Measurements from ENCODE around the gene ESYT1. TPM values are rescaled to one million over a fixed set of nuclear protein-coding genes. Genes with fewer than 3 reads are reported as not detected.

ESYT1 gene
- total RNA-seq, 1 experiment from 2014 or later: 111 TPM

DNA sequence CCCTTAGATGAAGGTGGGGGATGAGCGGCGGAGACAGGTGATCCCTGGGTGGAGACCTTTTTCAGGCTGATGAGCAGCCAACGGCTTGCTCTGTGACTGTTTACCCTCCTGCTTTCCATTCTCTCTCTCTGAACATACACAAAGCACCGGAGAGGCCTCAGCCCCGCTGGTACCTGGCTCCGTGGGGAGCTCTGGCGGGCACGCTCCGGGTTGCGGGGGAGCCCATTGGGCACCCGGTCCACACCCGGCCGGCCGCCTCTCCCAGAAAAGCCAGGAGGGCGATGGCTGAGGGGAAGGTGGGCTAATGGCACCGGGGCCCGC is 60.7 kb downstream of the ESYT1 start:
- peaks cover 12% of the 10 kb centered on the region for H3K23me2 ChIP-seq (ENCODE audit: insufficient read length, low read depth, low read length, poor library complexity, severe bottlenecking)
- peak overlapping the region; percentile 91 to 98 for H3K4me3 Mint-ChIP-seq
- H4K91ac ChIP-seq (ENCODE audit: insufficient read length, low read depth, low read length): no peak overlapping the region
- no peak overlapping the region for H2BK20ac ChIP-seq (ENCODE audit: low read depth, low read length, poor library complexity, severe bottlenecking)
- H3K4me1 Mint-ChIP-seq: peaks cover 24 to 27% of the 10 kb centered on the region in 2 experiments
- 0 out of 5 replicates have a peak, but pooled peaks cover 0 to 3% of the 10 kb centered on the region in 2 experiments for H3K9me3 Mint-ChIP-seq
- peak overlapping the region; percentile 82 to 97 (median 94); a peak in 6 of 7 replicates for H3K27ac Mint-ChIP-seq
- H3K4me2 ChIP-seq (ENCODE audit: insufficient read depth, insufficient read length, low read length): peak overlapping the region; percentile 79
- peaks cover 8% of the 10 kb centered on the region; the same call in 1 of the 2 replicates for H3K79me2 ChIP-seq (ENCODE audit: insufficient read depth, low read length)
- no peak overlapping the region for H3K27ac ChIP-seq (ENCODE audit: insufficient read length, low read depth, low read length)
- DNase-seq: peak; percentile 43
- no peak overlapping the region for H2AK5ac ChIP-seq (ENCODE audit: insufficient read length, low read length)
- no peak overlapping the region for H3K18ac ChIP-seq (ENCODE audit: insufficient read length, low read depth, low read length)
- 0 out of 2 replicates have a peak overlapping the region, but pooled peaks have one; percentile 6 for H3K14ac ChIP-seq (ENCODE audit: insufficient read depth, low read length)
- no CpG with 5 or more reads among the region's 17 CpGs for WGBS (ENCODE audit: extremely low coverage, insufficient read length, low lambda C conversion rate)
- H3K23ac ChIP-seq (ENCODE audit: insufficient read length, low read depth, low read length): no peak overlapping the region
- no peak overlapping the region for H2BK5ac ChIP-seq (ENCODE audit: insufficient read length, low read length)
- H3K9ac ChIP-seq (ENCODE audit: extremely low read depth, insufficient read length, low read length): peak overlapping the region; percentile 56
- H3K36me3 Mint-ChIP-seq (ENCODE audit: insufficient read depth in 1 of 3, low read depth in 3 of 3): peaks cover 35 to 52% (median 44%) of the 10 kb centered on the region in 3 experiments; a peak in 6 of 7 replicates
- no peak overlapping the region for H2AFZ ChIP-seq (ENCODE audit: low read length)
- no peaks in the 10 kb centered on the region for H4K20me1 ChIP-seq (ENCODE audit: control insufficient read depth, insufficient read depth, insufficient read length)
- H4K5ac ChIP-seq (ENCODE audit: insufficient read length, low read depth, low read length): no peak overlapping the region
- no peak overlapping the region for H3K56ac ChIP-seq (ENCODE audit: insufficient read length, low read depth, low read length)
- TF ChIP-seq, protein P1, sequence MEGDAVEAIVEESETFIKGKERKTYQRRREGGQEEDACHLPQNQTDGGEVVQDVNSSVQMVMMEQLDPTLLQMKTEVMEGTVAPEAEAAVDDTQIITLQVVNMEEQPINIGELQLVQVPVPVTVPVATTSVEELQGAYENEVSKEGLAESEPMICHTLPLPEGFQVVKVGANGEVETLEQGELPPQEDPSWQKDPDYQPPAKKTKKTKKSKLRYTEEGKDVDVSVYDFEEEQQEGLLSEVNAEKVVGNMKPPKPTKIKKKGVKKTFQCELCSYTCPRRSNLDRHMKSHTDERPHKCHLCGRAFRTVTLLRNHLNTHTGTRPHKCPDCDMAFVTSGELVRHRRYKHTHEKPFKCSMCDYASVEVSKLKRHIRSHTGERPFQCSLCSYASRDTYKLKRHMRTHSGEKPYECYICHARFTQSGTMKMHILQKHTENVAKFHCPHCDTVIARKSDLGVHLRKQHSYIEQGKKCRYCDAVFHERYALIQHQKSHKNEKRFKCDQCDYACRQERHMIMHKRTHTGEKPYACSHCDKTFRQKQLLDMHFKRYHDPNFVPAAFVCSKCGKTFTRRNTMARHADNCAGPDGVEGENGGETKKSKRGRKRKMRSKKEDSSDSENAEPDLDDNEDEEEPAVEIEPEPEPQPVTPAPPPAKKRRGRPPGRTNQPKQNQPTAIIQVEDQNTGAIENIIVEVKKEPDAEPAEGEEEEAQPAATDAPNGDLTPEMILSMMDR (conservative IDR thresholded peaks at IDR 0.05): no peak
- no peaks in the 10 kb centered on the region for H3K9me3 ChIP-seq (ENCODE audit: control insufficient read depth, low read depth, low read length)
- H2BK15ac ChIP-seq (ENCODE audit: low read depth, low read length): no peak overlapping the region
- peaks cover 8% of the 10 kb centered on the region for H3K4me1 ChIP-seq (ENCODE audit: insufficient read depth, low read length)
- H2BK120ac ChIP-seq (ENCODE audit: low read depth, low read length, poor library complexity, severe bottlenecking): no peak overlapping the region
- H4K8ac ChIP-seq (replicated peaks; ENCODE audit: insufficient read length, low read depth, low read length): no peak overlapping the region
- no peaks in the 10 kb centered on the region for H3K27me3 ChIP-seq (ENCODE audit: insufficient read depth, low read length)
- H3K4ac ChIP-seq (ENCODE audit: low read depth, low read length): no peak overlapping the region
- no peak overlapping the region for H3T11ph ChIP-seq (ENCODE audit: low read length)
- peaks cover 6% of the 10 kb centered on the region for H3K79me1 ChIP-seq (ENCODE audit: insufficient read depth, low read depth, low read length, poor library complexity, severe bottlenecking)
- no peak overlapping the region for H2BK12ac ChIP-seq (ENCODE audit: insufficient read length, low read depth, low read length)
- H3K27me3 Mint-ChIP-seq (ENCODE audit: low read depth): peaks cover 3% of the 10 kb centered on the region; the same call in 1 of the 2 replicates
